NCI-H146 (cell line): ENCODE measurements around the gene UGT3A1.
A peak's percentile ranks its signal among the peaks of the same experiment; 100 is the strongest.
"Not testable (repeated sequence)": the region's sequence is repeated elsewhere in the genome, so short reads cannot be mapped to it uniquely, and the experiment has no call there.

Experiments used
- DNase-seq: peaks from one replicate; lab custom pipeline; 2025; lab: John Stamatoyannopoulos, UW

UGT3A1 gene

GRCh38 chr5:35987776-35988175 is 3.4 kb downstream of the UGT3A1 start:
- no peak for DNase-seq

GRCh38 chr5:35979715-35980114 is 11.5 kb downstream of the UGT3A1 start:
- no peak for DNase-seq

DNA sequence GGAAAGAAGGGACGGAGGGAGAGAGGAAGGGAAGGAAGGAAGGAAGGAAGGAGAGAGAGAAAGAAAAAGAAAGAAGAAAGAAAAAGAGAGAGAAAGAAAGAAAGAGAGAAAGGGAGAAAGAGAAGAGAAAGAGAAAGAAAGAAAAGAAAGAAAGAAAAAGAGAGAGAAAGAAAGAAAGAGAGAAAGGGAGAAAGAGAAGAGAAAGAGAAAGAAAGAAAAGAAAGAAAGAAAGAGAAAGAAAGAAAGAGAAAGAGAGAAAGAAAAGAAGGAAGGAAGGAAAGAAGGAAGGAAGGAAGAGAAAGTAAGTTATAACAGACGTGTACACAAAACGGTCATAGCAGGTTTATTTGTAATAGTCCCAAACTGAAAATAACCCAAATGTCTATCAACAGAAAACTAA is 14.3 kb downstream of the UGT3A1 start:
- DNase-seq = not testable (repeated sequence)

GRCh38 chr5:35974570-35974969 is 16.6 kb downstream of the UGT3A1 start:
- DNase-seq = no peak

GRCh38 chr5:35971878-35972210 is 19.3 kb downstream of the UGT3A1 start:
- DNase-seq = no peak

- DNase-seq = no peak
Measured at GRCh38 chr5:35971186-35971877, 19.9 kb downstream of the UGT3A1 start.

GRCh38 chr5:35963381-35963843 is 27.8 kb downstream of the UGT3A1 start:
- DNase-seq = no peak

DNA sequence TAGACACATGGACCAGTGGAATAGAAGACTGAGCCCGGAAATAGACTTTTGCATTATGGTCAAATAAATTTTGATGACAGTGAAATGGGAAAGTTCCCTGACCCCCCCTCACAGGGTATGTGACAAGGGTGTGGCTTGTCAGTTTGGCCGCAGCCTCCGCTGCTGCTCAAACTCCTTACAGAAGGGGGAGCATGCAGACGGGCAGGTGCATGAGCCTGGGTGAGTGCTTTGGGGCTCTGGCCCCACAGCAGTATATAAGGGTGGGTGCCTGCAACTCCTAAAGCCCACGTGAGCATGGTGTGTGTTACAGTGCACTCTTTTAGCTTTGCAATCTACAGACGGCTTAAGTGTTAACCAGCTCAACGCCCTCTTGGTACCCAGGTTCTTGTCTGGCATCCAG is 30.9 kb downstream of the UGT3A1 start:
- no peak for DNase-seq

- DNase-seq = no peak
Measured at GRCh38 chr5:35956429-35956828, 34.8 kb downstream of the UGT3A1 start.

DNA sequence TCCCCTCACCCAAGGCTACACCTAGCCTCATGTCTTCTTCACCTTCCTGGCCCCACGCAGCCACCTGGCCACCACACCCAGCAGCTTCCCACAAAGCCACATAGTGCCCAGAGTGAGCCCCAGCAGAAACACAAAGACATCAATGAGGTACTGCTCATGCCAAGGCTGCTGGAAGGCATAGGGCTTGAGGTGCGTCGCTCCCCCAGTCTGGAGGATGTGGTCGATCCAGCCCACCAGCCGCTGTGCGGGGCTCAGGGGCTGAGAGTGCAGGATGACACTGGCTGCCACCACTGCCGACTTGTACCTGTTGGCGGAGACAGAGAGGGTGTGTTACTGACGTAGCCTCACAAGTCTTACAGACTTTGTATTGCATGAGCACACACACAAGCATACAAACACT is 37.0 kb downstream of the UGT3A1 start:
- no peak for DNase-seq

DNA sequence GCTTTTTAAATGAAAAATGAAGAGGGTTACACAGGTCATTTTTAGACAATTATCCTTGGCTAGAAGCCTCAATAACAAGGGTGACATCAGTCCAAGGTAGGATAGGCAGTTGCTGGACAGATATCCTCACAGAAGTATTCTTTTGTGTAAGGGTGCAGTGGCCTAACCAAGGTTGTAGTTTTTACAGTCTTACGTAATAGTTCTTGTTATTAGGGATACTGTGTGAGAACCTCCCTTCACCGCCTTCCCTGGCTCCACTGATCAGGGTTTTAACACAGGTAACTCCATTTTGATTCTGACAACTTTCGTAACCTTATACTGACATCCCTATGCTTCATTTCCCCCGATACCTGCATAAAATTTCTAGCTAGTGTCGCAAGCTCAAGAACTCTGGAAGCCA is 44.1 kb downstream of the UGT3A1 start:
- DNase-seq = no peak

GRCh38 chr5:35939639-35940038 is 51.6 kb downstream of the UGT3A1 start:
- no peak for DNase-seq

DNA sequence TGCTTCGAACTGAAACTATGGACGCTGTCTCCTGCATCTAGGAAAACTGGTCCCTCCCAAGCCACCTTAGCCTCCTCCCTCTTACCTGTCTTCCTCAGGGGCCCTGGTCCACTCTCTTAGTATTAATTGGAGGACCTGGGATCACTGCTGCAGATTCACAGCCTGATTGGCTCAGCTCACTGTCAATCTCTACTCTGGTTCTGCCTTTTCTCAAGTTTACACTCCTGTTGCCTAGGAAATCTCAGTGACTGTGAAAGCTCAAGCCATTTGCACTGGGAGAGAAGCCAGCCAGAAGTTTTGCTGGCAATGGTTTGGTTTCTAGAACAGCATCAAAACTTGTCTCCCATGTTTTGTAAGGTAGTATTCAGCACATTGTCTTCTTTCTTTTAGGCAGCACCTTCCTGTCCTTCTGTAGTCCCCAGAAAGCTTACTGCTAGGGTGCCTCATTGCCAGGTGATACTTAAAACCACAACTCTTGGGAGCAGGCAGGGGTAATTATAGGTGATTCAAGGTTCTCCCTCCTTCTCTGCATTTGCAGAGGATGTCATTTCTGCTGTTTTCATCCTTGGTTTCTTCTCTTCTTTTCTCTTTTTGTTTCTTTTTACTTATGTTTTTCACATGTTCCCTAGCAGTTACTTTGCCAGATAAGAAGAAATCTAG is 52.5 kb downstream of the UGT3A1 start, which contains the start of gene CAPSL:
TSS of gene CAPSL (minus strand) at position 55 of the 660 bp plus-strand sequence. CDS start 17,502 bp downstream, outside the sequence.
- DNase-seq = no peak

DNA sequence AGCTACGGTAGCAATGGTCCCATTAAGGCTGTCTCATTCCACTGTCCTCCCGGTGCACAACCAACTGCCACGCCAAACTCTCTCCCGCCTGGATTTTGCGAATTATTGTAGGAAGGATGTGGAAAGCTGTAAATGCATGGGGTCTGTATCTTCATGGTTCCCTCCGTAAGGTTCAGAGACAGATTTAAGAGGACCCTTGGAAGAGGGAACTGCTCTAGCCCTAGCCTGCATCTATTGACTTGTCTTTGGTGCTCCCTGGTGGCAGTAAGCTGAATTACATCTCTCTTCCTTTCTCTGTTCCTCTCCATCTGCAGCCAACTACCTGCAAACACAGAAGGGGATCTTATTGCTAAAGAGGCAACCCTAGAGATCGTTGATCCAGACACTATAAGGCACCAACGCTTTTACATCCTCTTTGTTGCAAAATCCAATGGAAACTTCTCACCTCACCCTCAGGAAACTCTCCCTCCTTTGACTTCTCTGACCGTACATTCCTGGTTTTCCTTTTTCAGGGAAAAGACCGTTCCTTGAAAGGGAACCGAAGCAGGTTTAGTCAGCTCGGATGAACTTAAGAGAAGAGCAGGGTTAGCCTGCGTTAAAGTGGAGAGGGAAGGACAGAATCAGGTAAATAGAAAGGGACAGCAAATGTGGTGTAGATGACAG is 64.7 kb downstream of the UGT3A1 start:
- peak; percentile 19 for DNase-seq

- DNase-seq = no peak
Measured at GRCh38 chr5:35924950-35925722, 66.1 kb downstream of the UGT3A1 start.

GRCh38 chr5:35924122-35924949 is 66.9 kb downstream of the UGT3A1 start:
- no peak for DNase-seq

DNA sequence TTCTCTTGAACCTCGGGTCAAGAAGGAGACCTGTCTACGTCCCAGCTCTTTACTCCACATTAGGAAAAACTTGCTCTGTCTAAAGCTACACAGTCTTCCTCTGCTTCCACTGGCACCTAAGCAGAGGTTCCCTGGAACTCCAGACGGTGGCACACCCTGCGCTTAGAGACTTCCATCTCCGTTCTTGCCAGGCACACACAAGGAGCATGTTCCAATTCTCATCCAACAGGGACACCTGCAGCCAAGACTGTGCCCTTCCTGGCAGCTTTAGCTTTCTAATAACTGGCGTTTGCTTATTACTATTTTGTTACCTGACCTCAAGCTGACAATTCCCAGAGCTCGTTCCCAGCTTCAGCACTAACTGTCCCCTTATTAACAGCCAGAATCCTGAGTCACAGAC is 68.7 kb downstream of the UGT3A1 start:
- DNase-seq = no peak

DNA sequence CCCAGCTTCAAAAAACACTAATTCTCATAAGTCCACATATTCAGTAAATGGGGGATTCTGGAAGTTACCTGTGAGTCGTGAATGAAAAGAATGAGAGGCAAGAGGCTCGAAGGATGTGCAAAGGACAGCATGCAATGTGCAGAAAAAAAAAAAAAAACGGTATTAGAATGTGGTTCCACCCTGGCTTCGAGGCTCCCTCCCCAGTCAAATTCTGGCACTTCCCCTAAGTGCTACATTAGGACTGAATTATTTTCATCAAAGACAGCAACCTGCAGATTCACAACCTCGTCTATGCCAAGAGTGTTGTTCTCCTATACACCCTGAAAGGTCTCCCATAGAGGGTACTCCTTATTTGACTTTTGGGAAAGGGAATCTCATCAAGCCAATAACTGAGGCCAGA is 69.3 kb downstream of the UGT3A1 start:
- DNase-seq = no peak

DNA sequence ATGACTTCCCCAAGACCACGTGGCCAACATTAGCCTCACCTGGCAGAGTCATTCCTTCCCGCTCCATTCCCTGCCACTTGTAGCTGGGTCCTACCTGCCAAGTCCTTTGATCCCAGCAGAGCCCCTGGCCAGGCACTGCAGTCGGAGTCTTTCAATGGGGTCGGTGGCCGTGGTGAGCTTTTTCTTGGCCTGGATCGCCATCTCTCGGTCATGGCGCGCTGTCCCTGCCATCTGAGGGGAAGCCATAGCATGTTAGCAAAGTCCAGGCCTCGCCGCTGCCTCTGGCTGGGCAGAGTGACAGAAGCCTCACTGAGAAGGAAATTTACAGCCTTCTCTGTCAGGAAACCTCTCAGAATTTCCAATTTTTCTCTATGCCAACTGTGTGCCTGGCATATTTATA is 70.3 kb downstream of the UGT3A1 start:
- DNase-seq = no peak

GRCh38 chr5:35919191-35919590 is 72.0 kb downstream of the UGT3A1 start:
- no peak for DNase-seq

DNA sequence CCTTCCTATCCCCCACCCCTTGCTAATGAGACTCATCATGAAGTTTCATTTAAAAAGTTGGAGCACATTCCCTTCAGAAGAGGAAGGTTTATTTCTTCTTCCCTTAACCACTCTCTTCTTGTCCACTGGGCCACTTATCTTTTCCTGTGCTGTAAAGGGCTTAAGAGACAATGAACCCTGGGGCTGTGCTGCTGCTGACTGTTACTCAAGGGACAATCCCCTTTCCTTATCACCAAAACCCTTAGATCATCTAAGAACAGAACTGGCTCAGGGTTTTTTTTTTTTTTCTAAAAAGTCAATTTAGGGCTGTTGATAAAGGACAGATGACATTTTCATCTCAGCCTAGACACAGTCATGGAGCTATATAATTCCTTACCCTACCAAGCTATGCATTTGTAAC is 82.4 kb downstream of the UGT3A1 start:
- DNase-seq = no peak

- DNase-seq = no peak
Measured at GRCh38 chr5:35908228-35908627, 83.0 kb downstream of the UGT3A1 start.
